ENCODE results near the gene MSRB1. TPM values are rescaled to one million over a fixed set of nuclear protein-coding genes. Genes with fewer than 3 reads are reported as not detected.
A peak's percentile ranks its signal among the peaks of the same experiment; 100 is the strongest.

MSRB1 gene
- total and polyA plus RNA-seq, 2 of the 8 experiments (the other 6 are each of a cell fraction or from before 2014, with no cell fraction given), result 28.2 to 51.4 TPM

GRCh38 chr16:1982013-1982433 lies 39.0 kb upstream of the MSRB1 start:
- no peak for TF ChIP-seq USF2 (IDR thresholded peaks at IDR 0.05; ENCODE audit: low read length)
- no peak for TF ChIP-seq E2F6 (IDR thresholded peaks at IDR 0.05)
- no peak for TF ChIP-seq EP300 (IDR thresholded peaks at IDR 0.05; ENCODE audit: borderline replicate concordance in 1 of 2, low read depth in 2 of 2, low read length in 2 of 2)
- TF ChIP-seq MAFK (IDR thresholded peaks at IDR 0.05; ENCODE audit: low read depth, low read length), result no peak
- TF ChIP-seq TAF1 (IDR thresholded peaks at IDR 0.05; ENCODE audit: low read depth, low read length), result no peak
- no peak for TF ChIP-seq KDM5A (IDR thresholded peaks at IDR 0.05; ENCODE audit: low read length)
- no peak for TF ChIP-seq SRF (IDR thresholded peaks at IDR 0.05; ENCODE audit: low read depth, low read length)
- CTCF ChIA-PET (ENCODE audit: partially characterized antibody), result interaction anchor here (0.9 to 3.1 kb wide), 8 partner anchors 9 to 30 kb away, joined by 3 to 9 read pairs (median 4); no protein-coding TSS in a partner anchor

More at GRCh38 chr16:1982013-1982433, 39.0 kb upstream of the MSRB1 start:
- Histone ChIP-seq H4K8ac (ENCODE audit: extremely low read depth, insufficient read depth, low read length) (no peak overlapping the region), H2AK5ac (ENCODE audit: low read depth, low read length) (no peak overlapping the region), H3K18ac (ENCODE audit: extremely low read depth, low read length) (no peak overlapping the region), H3K27me3 (replicated peaks in 1 of 4; ENCODE audit: control insufficient read depth in 3 of 4, extremely low read depth in 1 of 4, insufficient read depth in 3 of 4, low read length in 3 of 4) (peaks cover 8 to 40% (median 39%) of the 10 kb centered on the region in 4 experiments; a peak in 6 of 7 replicates), H3K27ac (ENCODE audit: low read depth, low read length) (no peak overlapping the region), H3K9ac (replicated peaks in 1 of 4; ENCODE audit: extremely low read depth in 1 of 4, low read depth in 3 of 4, low read length in 3 of 4) (no peak overlapping the region), H2BK20ac (ENCODE audit: low read length) (no peak overlapping the region), H2BK5ac (ENCODE audit: low read depth, low read length) (no peak overlapping the region), H3K23me2 (ENCODE audit: low read depth, low read length) (peaks cover 26% of the 10 kb centered on the region), H3K79me1 (ENCODE audit: low read depth, low read length) (no peaks in the 10 kb centered on the region), H4K20me1 (replicated peaks in 1 of 2; ENCODE audit: control insufficient read depth in 1 of 2, insufficient read depth in 2 of 2, low read length in 2 of 2) (peaks cover 0 to 12% of the 10 kb centered on the region in 2 experiments), H4K5ac (ENCODE audit: insufficient read length, low read depth, low read length) (no peak overlapping the region), H3K9me3 (ENCODE audit: insufficient read depth in 2 of 2, low read depth in 1 of 2, low read length in 1 of 2) (no peaks in the 10 kb centered on the region), H3K14ac (ENCODE audit: insufficient read length) (no peak overlapping the region), H3K4ac (replicated peaks; ENCODE audit: insufficient read length, low read depth, low read length) (no peak overlapping the region), H3K56ac (replicated peaks; ENCODE audit: insufficient read length, low read depth, low read length) (no peak overlapping the region), H2BK15ac (ENCODE audit: low read length) (peak overlapping the region; percentile 61; the same call in 1 of the 2 replicates), H2AFZ (ENCODE audit: low read length) (no peak overlapping the region), H3K79me2 (ENCODE audit: control insufficient read depth in 1 of 2, insufficient read depth in 2 of 2, low read length in 2 of 2) (peaks cover 0 to 9% of the 10 kb centered on the region in 2 experiments; a peak in 1 of 4 replicates), H2BK120ac (replicated peaks; ENCODE audit: low read depth, low read length) (no peak overlapping the region), H3K23ac (ENCODE audit: insufficient read length) (no peak overlapping the region), H2BK12ac (ENCODE audit: low read depth, low read length) (no peak overlapping the region), H4K91ac (replicated peaks; ENCODE audit: insufficient read length, low read length) (no peak overlapping the region), H3K4me1 (replicated peaks in 1 of 4; ENCODE audit: control insufficient read depth in 3 of 4, insufficient read depth in 4 of 4, low read length in 3 of 4) (peaks cover 3 to 40% (median 27%) of the 10 kb centered on the region in 4 experiments), H3K4me2 (ENCODE audit: insufficient read depth in 1 of 2, low read depth in 2 of 2, low read length in 2 of 2) (peak overlapping the region in 1 of 2 experiments; percentile 91; a peak in 1 of 4 replicates), H3K4me3 (ENCODE audit: extremely low read depth in 1 of 4, insufficient read depth in 2 of 4, low read depth in 3 of 4, low read length in 4 of 4) (no peak overlapping the region), H3K36me3 (ENCODE audit: control insufficient read depth in 2 of 4, insufficient read depth in 4 of 4, low read length in 3 of 4) (peaks cover 2 to 14% (median 6%) of the 10 kb centered on the region in 4 experiments; a peak in 5 of 8 replicates)
- POLR2A ChIA-PET (ENCODE audit: partially characterized antibody), result interaction anchor here (0.8 to 28.2 kb wide), 10 partner anchors 9 to 199 kb away, joined by 3 to 736 read pairs (median 4); partner anchors contain the start of genes NDUFB10, NUBP2, RNF151 and RPS2
- 57% methylated on average over 5 of the region's 5 CpGs; no CpG with 5 or more reads in 1 of the 2 experiments for WGBS, 2 experiments (ENCODE audit: extremely low coverage in 1 of 2, insufficient coverage in 1 of 2, insufficient read length in 1 of 2, insufficient replicate concordance in 2 of 2, low coverage in 1 of 2, low lambda C conversion rate in 2 of 2, missing lambda C conversion rate in 1 of 2)
- FAIRE-seq (no peak), DNase-seq (ENCODE audit: low read depth in 1 of 2, low spot score in 2 of 2) (no peak)

All from H1 (cell line).